ENCODE measurements around the gene PRSS2. TPM values are rescaled to one million over a fixed set of nuclear protein-coding genes. Genes with fewer than 3 reads are reported as not detected.
"Not testable (repeated sequence)": the region's sequence is repeated elsewhere in the genome, so short reads cannot be mapped to it uniquely, and the experiment has no call there.

Gene PRSS2
- total RNA-seq, 2 donors from 2014 or later: not detected

DNA sequence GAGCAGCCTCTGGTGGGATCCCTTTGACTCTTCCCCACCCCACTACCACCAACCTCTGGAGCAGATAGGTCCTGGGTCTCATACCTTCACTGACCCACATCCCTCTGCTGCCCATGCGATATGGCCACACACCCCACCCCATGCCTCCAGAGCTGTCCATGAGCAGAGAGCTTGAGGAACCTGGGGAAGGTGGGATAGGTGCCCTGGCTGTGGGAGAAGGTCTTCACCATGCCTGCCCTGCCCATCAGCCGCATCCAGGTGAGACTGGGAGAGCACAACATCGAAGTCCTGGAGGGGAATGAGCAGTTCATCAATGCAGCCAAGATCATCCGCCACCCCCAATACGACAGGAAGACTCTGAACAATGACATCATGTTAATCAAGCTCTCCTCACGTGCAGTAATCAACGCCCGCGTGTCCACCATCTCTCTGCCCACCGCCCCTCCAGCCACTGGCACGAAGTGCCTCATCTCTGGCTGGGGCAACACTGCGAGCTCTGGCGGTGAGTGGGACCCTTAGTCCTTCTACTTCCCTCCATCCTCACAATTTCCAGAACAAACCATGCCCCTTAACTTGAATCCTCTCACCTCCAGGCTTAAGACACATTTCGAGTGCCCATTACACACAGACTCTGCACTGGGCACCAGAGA, 19.1 kb upstream of the PRSS2 start:
- not testable (repeated sequence) for H3K27me3 Mint-ChIP-seq; H3K4me3 Mint-ChIP-seq; DNase-seq; H3K9me3 ChIP-seq (ENCODE audit: control insufficient read depth, low read length, poor library complexity, severe bottlenecking); H3K27ac Mint-ChIP-seq; H3K4me1 Mint-ChIP-seq; H3K36me3 Mint-ChIP-seq (ENCODE audit: low read depth); ATAC-seq

DNA sequence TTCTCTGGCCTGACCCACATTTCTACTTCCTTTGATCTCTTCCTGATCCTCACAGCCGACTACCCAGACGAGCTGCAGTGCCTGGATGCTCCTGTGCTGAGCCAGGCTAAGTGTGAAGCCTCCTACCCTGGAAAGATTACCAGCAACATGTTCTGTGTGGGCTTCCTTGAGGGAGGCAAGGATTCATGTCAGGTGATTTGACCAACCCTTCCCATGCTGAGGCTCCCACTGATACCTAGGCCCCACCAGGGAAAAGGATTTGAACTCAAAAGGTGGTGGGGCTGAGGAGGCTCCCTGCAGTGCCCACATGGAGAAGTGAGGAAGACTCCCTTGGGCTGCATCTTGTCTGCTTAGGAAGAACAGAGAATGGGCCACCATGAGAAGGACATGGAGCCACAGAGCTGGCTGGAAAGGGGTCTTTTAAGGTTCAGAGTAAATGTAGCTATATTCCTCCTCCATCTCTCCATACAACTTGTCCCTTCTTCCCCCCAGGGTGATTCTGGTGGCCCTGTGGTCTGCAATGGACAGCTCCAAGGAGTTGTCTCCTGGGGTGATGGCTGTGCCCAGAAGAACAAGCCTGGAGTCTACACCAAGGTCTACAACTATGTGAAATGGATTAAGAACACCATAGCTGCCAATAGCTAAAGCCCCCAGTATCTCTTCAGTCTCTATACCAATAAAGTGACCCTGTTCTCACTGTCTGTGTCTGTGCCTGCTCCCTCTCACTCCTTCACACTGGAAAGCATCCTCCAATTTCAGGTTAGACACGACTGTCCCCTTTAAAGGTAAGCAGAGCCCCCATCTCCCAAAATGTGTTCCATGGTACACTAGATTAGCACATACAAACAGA, 18.2 kb upstream of the PRSS2 start:
- H3K27me3 Mint-ChIP-seq: no peaks in the 10 kb centered on the region
- H3K27ac Mint-ChIP-seq: no peak overlapping the region
- H3K36me3 Mint-ChIP-seq (ENCODE audit: low read depth): no peaks in the 10 kb centered on the region
- no peak for ATAC-seq
- no peaks in the 10 kb centered on the region for H3K9me3 ChIP-seq (ENCODE audit: control insufficient read depth, low read length, poor library complexity, severe bottlenecking)
- peaks cover 3% of the 10 kb centered on the region for H3K4me1 Mint-ChIP-seq
- no peak overlapping the region for H3K4me3 Mint-ChIP-seq
- DNase-seq: no peak

DNA sequence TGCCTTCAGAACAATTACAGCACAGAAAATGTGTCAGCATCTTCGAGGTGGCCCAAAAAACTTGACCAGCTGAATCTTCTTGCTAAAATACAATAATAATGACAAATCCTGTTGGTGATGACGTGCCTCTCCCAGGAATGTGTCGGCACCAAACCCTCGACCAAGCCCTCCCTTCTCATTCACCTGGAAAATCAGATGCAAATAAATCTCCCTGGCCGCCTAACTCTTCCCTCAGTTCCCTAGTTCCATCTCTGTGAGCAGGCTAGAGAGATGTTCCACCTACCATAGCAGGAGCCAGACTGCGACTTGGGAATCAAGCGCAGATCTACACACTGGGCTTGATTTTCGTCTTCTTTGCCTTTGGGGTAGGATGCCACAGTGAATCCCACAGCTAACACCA, 17.4 kb upstream of the PRSS2 start:
- Mint-ChIP-seq H3K36me3 (ENCODE audit: low read depth) (no peaks in the 10 kb centered on the region), H3K27ac (no peak overlapping the region), H3K27me3 (no peaks in the 10 kb centered on the region), H3K4me3 (no peak overlapping the region), H3K4me1 (peaks cover 3% of the 10 kb centered on the region)
- DNase-seq: no peak
- no peak for ATAC-seq
- no peaks in the 10 kb centered on the region for H3K9me3 ChIP-seq (ENCODE audit: control insufficient read depth, low read length, poor library complexity, severe bottlenecking)

GRCh38 chr7:142753925-142754491, 16.8 kb upstream of the PRSS2 start:
- H3K36me3 Mint-ChIP-seq (ENCODE audit: low read depth); ATAC-seq; H3K4me3 Mint-ChIP-seq; DNase-seq; H3K9me3 ChIP-seq (ENCODE audit: control insufficient read depth, low read length, poor library complexity, severe bottlenecking); H3K27ac Mint-ChIP-seq; H3K4me1 Mint-ChIP-seq; H3K27me3 Mint-ChIP-seq: not testable (repeated sequence)

DNA sequence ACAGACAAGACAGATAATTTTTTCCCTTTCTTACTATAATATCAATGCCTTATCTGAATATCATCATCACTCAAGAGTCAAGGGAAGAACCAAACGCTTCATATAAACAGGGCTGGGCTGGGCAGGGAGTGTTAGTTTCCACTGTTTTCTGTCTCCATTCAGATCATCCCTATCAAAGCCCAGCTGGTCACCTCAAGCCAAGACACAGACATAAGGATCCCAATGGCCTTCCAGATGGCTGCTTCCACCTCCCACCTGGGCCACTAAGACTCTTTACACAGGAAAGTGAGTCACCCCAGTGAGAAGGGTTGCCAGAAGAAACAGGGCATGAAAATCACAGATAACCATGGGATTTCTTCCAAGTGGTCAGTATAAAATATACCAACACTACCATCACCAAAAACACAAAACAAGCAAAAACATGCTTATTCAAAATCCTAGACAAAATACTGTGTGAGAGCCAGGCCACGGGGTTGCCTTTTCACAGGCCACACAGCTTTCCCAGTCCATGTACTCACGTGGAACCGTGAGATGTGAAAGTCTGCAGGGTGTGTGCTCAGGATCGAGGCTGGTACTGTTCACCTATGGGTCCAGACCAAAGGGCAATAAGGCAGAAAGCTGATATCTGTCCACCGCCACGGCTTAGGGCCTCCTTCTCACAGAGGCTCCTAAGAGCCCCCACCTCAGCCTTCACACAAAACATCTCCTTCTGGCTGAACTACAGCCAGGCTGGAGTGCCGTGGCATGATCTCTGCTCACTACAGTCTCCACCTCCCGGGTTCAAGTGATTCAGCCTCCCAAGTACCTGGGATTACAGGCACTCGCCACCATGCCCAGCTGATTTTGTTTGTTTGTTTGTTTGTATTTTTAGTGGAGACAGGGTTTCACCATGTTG, 15.8 kb upstream of the PRSS2 start:
- Mint-ChIP-seq H3K27ac (no peak overlapping the region), H3K4me3 (no peak overlapping the region), H3K36me3 (ENCODE audit: low read depth) (no peaks in the 10 kb centered on the region)

GRCh38 chr7:142758312-142758711, 12.5 kb upstream of the PRSS2 start:
- not testable (repeated sequence) for H3K36me3 Mint-ChIP-seq (ENCODE audit: low read depth); ATAC-seq

More for the DNA sequence above, 15.8 kb upstream of the PRSS2 start:
- H3K4me1 Mint-ChIP-seq: peaks cover 3% of the 10 kb centered on the region
- ATAC-seq (no peak), DNase-seq (no peak)
- H3K27me3 Mint-ChIP-seq: no peaks in the 10 kb centered on the region
- H3K9me3 ChIP-seq (ENCODE audit: control insufficient read depth, low read length, poor library complexity, severe bottlenecking): no peaks in the 10 kb centered on the region

GRCh38 chr7:142759433-142759832, 11.3 kb upstream of the PRSS2 start:
- no peak for ATAC-seq
- Mint-ChIP-seq H3K4me1 (no peaks in the 10 kb centered on the region), H3K4me3 (no peak overlapping the region), H3K36me3 (ENCODE audit: low read depth) (no peaks in the 10 kb centered on the region), H3K27ac (no peak overlapping the region), H3K27me3 (no peaks in the 10 kb centered on the region)
- DNase-seq: no peak
- no peaks in the 10 kb centered on the region for H3K9me3 ChIP-seq (ENCODE audit: control insufficient read depth, low read length, poor library complexity, severe bottlenecking)

More at GRCh38 chr7:142758312-142758711, 12.5 kb upstream of the PRSS2 start:
- H3K27ac Mint-ChIP-seq; H3K4me3 Mint-ChIP-seq; H3K9me3 ChIP-seq (ENCODE audit: control insufficient read depth, low read length, poor library complexity, severe bottlenecking); H3K4me1 Mint-ChIP-seq; DNase-seq; H3K27me3 Mint-ChIP-seq: not testable (repeated sequence)

DNA sequence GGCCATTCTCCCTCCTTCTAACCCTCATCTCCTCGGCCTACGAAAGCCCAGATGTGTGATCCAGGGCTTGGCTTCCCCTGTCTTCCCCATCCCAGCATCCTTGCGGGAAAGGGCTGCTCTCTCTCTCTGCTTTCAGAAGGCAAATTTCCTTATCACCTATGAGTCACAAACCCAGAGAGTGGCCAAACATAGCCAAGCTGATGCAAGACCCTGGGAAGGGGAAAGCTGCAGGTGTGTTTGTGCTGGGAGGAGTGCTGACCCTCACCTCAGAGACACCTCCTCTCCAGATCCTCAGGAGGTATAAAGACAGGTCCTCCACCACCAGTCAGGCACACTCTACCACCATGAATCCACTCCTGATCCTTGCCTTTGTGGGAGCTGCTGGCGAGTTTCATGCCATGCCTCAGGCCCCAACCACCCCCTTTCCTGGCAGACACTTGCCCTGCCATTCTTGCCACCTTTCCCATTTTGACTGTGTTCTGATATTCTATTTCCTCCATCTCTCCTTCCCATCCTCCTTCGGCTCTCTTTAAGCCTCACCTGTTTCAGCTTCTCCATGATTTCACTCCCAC, 10.6 kb upstream of the PRSS2 start:
- DNase-seq (no peak), ATAC-seq (no peak)
- no peak overlapping the region for H3K27ac Mint-ChIP-seq
- H3K27me3 Mint-ChIP-seq: no peaks in the 10 kb centered on the region
- no peak overlapping the region for H3K4me3 Mint-ChIP-seq
- no peaks in the 10 kb centered on the region for H3K36me3 Mint-ChIP-seq (ENCODE audit: low read depth)
- no peaks in the 10 kb centered on the region for H3K4me1 Mint-ChIP-seq
- H3K9me3 ChIP-seq (ENCODE audit: control insufficient read depth, low read length, poor library complexity, severe bottlenecking): no peaks in the 10 kb centered on the region

- not testable (repeated sequence) for DNase-seq; ATAC-seq; H3K4me3 Mint-ChIP-seq; H3K36me3 Mint-ChIP-seq (ENCODE audit: low read depth); H3K9me3 ChIP-seq (ENCODE audit: control insufficient read depth, low read length, poor library complexity, severe bottlenecking); H3K27ac Mint-ChIP-seq; H3K4me1 Mint-ChIP-seq; H3K27me3 Mint-ChIP-seq
These were observed 9.2 kb upstream of the PRSS2 start for GRCh38 chr7:142761606-142762005.

DNA sequence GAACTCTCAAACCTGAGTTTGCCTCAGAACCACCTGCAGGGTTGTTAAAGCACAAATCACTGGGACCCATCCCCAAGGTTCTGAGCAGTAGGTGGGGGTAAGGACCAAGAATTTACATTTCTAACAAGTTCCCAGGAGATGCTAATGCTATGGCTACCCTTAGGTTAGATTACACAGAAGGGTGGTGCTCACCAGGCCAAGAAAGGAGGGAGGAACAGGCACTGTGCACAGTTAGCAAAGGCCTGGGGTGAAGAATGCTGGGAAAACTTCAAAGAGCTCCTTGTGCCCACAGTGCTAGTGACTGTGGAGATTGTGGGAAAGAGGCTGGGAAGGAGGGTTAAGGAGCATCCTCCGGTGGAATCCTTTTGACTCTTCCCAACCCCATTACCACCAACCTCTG, 8.7 kb upstream of the PRSS2 start:
- ATAC-seq: no peak
- no peaks in the 10 kb centered on the region for H3K9me3 ChIP-seq (ENCODE audit: control insufficient read depth, low read length, poor library complexity, severe bottlenecking)
- no peak for DNase-seq
- Mint-ChIP-seq H3K4me1 (peaks cover 2% of the 10 kb centered on the region), H3K27me3 (no peaks in the 10 kb centered on the region), H3K27ac (no peak overlapping the region), H3K36me3 (ENCODE audit: low read depth) (no peaks in the 10 kb centered on the region), H3K4me3 (no peak overlapping the region)

DNA sequence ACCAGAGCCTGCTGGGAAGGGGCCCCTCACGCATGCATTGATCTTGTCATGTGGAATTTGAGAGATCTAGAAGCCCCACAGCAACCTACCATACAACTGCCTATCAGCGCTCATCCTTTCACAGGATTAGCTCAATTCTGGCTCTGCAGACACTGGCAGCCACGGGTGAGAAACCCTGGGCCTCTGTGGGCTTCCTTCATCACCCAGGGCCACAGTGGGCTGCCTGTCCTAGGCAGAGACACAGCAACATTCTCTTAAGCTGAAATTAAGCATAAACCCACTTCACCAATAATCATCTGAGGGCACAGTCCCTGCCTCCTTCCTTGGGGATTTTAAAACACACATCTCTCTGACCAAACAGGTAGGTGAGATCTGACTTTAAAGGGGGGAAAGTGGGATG, 3.3 kb upstream of the PRSS2 start:
- no peaks in the 10 kb centered on the region for H3K9me3 ChIP-seq (ENCODE audit: control insufficient read depth, low read length, poor library complexity, severe bottlenecking)
- DNase-seq (no peak), ATAC-seq (no peak)
- Mint-ChIP-seq H3K27me3 (no peaks in the 10 kb centered on the region), H3K36me3 (ENCODE audit: low read depth) (peaks cover 2% of the 10 kb centered on the region), H3K4me1 (peaks cover 9% of the 10 kb centered on the region), H3K27ac (no peak overlapping the region), H3K4me3 (no peak overlapping the region)

- DNase-seq (no peak), ATAC-seq (no peak)
- H3K27ac Mint-ChIP-seq: no peak overlapping the region
- no peak overlapping the region for H3K4me3 Mint-ChIP-seq
- H3K9me3 ChIP-seq (ENCODE audit: control insufficient read depth, low read length, poor library complexity, severe bottlenecking): no peaks in the 10 kb centered on the region
- no peaks in the 10 kb centered on the region for H3K27me3 Mint-ChIP-seq
- peaks cover 2% of the 10 kb centered on the region for H3K36me3 Mint-ChIP-seq (ENCODE audit: low read depth)
- H3K4me1 Mint-ChIP-seq: peaks cover 9% of the 10 kb centered on the region
These were observed 2.9 kb upstream of the PRSS2 start for GRCh38 chr7:142767861-142768260.

GRCh38 chr7:142768885-142769284, 1.9 kb upstream of the PRSS2 start:
- DNase-seq; ATAC-seq; H3K4me1 Mint-ChIP-seq; H3K9me3 ChIP-seq (ENCODE audit: control insufficient read depth, low read length, poor library complexity, severe bottlenecking); H3K27me3 Mint-ChIP-seq; H3K4me3 Mint-ChIP-seq; H3K27ac Mint-ChIP-seq; H3K36me3 Mint-ChIP-seq (ENCODE audit: low read depth): not testable (repeated sequence)

Measured in T-helper 17 cell (primary cell).